H9 (cell line): ENCODE measurements around the gene ZNF488. TPM values are rescaled to one million over a fixed set of nuclear protein-coding genes. Genes with fewer than 3 reads are reported as not detected.

Source experiments
- DNase-seq: peaks from one replicate; pipeline ENCODE4 v3.0.0-alpha.2; 2017
- H2AFZ ChIP-seq: one replicate; pipeline ENCODE4 v1.6.1; 2013; ENCODE audit warnings: mild to moderate bottlenecking, low read length, control low read depth, moderate library complexity
- H2AK5ac ChIP-seq: 2 replicates; pipeline ENCODE4 v1.6.1; 2013; ENCODE audit warnings: low read length, control low read depth, mixed read lengths; ENCODE audit not compliant: insufficient read length
- H2BK120ac ChIP-seq: one replicate; pipeline ENCODE4 v1.6.1; 2013; ENCODE audit warnings: low read depth, mild to moderate bottlenecking, low read length, control low read depth, inconsistent platforms; ENCODE audit not compliant: poor library complexity, severe bottlenecking
- H2BK12ac ChIP-seq: 2 replicates; pipeline ENCODE4 v1.6.1; 2013; ENCODE audit warnings: low read length, control low read depth, mixed read lengths, low read depth; ENCODE audit not compliant: insufficient read length
- H2BK15ac ChIP-seq: 2 replicates; pipeline ENCODE4 v1.6.1; 2013; ENCODE audit warnings: low read depth, low read length, control low read depth
- H2BK20ac ChIP-seq: one replicate; pipeline ENCODE4 v1.6.1; 2013; ENCODE audit warnings: low read depth, mild to moderate bottlenecking, low read length, control low read depth, inconsistent platforms; ENCODE audit not compliant: poor library complexity, severe bottlenecking
- H2BK5ac ChIP-seq: 2 replicates; pipeline ENCODE4 v1.6.1; 2013; ENCODE audit warnings: low read length, control low read depth, mixed read lengths; ENCODE audit not compliant: insufficient read length
- H3K14ac ChIP-seq: 2 replicates; pipeline ENCODE4 v1.6.1; 2013; ENCODE audit warnings: low read length, control low read depth; ENCODE audit not compliant: insufficient read depth
- H3K18ac ChIP-seq: 2 replicates; pipeline ENCODE4 v1.6.1; 2013; ENCODE audit warnings: low read depth, mild to moderate bottlenecking, mixed read lengths, low read length, control low read depth; ENCODE audit not compliant: insufficient read length
- H3K23ac ChIP-seq: 2 replicates; pipeline ENCODE4 v1.6.1; 2013; ENCODE audit warnings: low read length, control low read depth, mixed read lengths, low read depth; ENCODE audit not compliant: insufficient read length
- H3K23me2 ChIP-seq: 2 replicates; pipeline ENCODE4 v1.6.1; 2013; ENCODE audit warnings: low read depth, mild to moderate bottlenecking, mixed read lengths, low read length, control low read depth; ENCODE audit not compliant: insufficient read length, poor library complexity, severe bottlenecking
- H3K27ac ChIP-seq: 2 replicates; pipeline ENCODE4 v1.5.1; 2013; ENCODE audit warnings: low read length, control low read depth, mixed read lengths, low read depth; ENCODE audit not compliant: insufficient read length
- H3K27me3 ChIP-seq: 2 replicates; pipeline ENCODE4 v1.6.1; 2013; ENCODE audit warnings: low read length, control low read depth, inconsistent platforms; ENCODE audit not compliant: insufficient read depth
- H3K4ac ChIP-seq: 2 replicates; pipeline ENCODE4 v1.6.1; 2013; ENCODE audit warnings: low read depth, mild to moderate bottlenecking, control low read depth, inconsistent platforms, low read length, moderate library complexity
- H3K4me1 ChIP-seq: 2 replicates; pipeline ENCODE4 v1.6.1; 2013; ENCODE audit warnings: low read length, control low read depth, inconsistent platforms; ENCODE audit not compliant: insufficient read depth
- H3K4me2 ChIP-seq: 2 replicates; pipeline ENCODE4 v1.6.1; 2013; ENCODE audit warnings: low read length, control low read depth, mixed read lengths; ENCODE audit not compliant: insufficient read length, insufficient read depth
- H3K56ac ChIP-seq: 2 replicates; pipeline ENCODE4 v1.6.1; 2013; ENCODE audit warnings: low read depth, mild to moderate bottlenecking, mixed read lengths, low read length, control low read depth; ENCODE audit not compliant: insufficient read length
- H3K79me1 ChIP-seq: 2 replicates; pipeline ENCODE4 v1.6.1; 2013; ENCODE audit warnings: low read depth, mild to moderate bottlenecking, moderate library complexity, low read length, control low read depth, inconsistent platforms; ENCODE audit not compliant: insufficient read depth, poor library complexity, severe bottlenecking
- H3K79me2 ChIP-seq: 2 replicates; pipeline ENCODE4 v1.6.1; 2013; ENCODE audit warnings: low read length, control low read depth, inconsistent platforms; ENCODE audit not compliant: insufficient read depth
- H3K9ac ChIP-seq: 2 replicates; pipeline ENCODE4 v1.6.1; 2013; ENCODE audit warnings: low read length, control low read depth, mixed read lengths; ENCODE audit not compliant: insufficient read length; ENCODE audit errors: extremely low read depth
- H3K9me3 ChIP-seq: one replicate; pipeline ENCODE4 v1.6.1; 2013; ENCODE audit warnings: low read depth, low read length, inconsistent platforms; ENCODE audit not compliant: control insufficient read depth
- H3T11ph ChIP-seq: one replicate; pipeline ENCODE4 v1.6.1; 2013; ENCODE audit warnings: mild to moderate bottlenecking, low read length, control low read depth, inconsistent platforms
- H4K20me1 ChIP-seq: one replicate; pipeline ENCODE4 v1.6.1; 2013; ENCODE audit not compliant: control insufficient read depth, insufficient read length, insufficient read depth
- H4K5ac ChIP-seq: 2 replicates; pipeline ENCODE4 v1.6.1; 2013; ENCODE audit warnings: low read depth, mild to moderate bottlenecking, mixed read lengths, low read length, control low read depth; ENCODE audit not compliant: insufficient read length
- H4K8ac ChIP-seq: replicated peaks from 2 replicates; pipeline ENCODE4 v1.6.1; 2013; ENCODE audit warnings: low read length, control low read depth, mixed read lengths, low read depth; ENCODE audit not compliant: insufficient read length
- H4K91ac ChIP-seq: 2 replicates; pipeline ENCODE4 v1.6.1; 2013; ENCODE audit warnings: low read depth, mild to moderate bottlenecking, moderate library complexity, mixed read lengths, low read length, control low read depth; ENCODE audit not compliant: insufficient read length
- H3K27ac Mint-ChIP-seq, 3 experiments: 2 replicates in 2 of 3; 3 replicates in 1 of 3; pipeline ENCODE4 v1.8.0; 2020 to 2021; ENCODE audit warnings: mixed read lengths in 3 of 3, mild to moderate bottlenecking in 1 of 3, moderate library complexity in 1 of 3
- H3K27me3 Mint-ChIP-seq: 2 replicates; pipeline ENCODE4 v1.8.0; 2021; ENCODE audit warnings: low read depth, mild to moderate bottlenecking, moderate library complexity, mixed read lengths
- H3K36me3 Mint-ChIP-seq, 3 experiments: 2 replicates in 2 of 3; 3 replicates in 1 of 3; pipeline ENCODE4 v1.8.0; 2020 to 2021; ENCODE audit warnings: low read depth in 3 of 3, mixed read lengths in 3 of 3; ENCODE audit not compliant: insufficient read depth in 1 of 3
- H3K4me1 Mint-ChIP-seq, 2 experiments: 2 replicates each; pipeline ENCODE4 v1.8.0; 2020; ENCODE audit warnings: mixed read lengths in 2 of 2
- H3K4me3 Mint-ChIP-seq, 2 experiments: 2 replicates in 1 of 2; 3 replicates in 1 of 2; pipeline ENCODE4 v1.8.0; 2020 to 2021; ENCODE audit warnings: mild to moderate bottlenecking in 2 of 2, mixed read lengths in 2 of 2, moderate library complexity in 1 of 2
- H3K9me3 Mint-ChIP-seq, 2 experiments: 2 replicates in 1 of 2; 3 replicates in 1 of 2; pipeline ENCODE4 v1.8.0; 2020; ENCODE audit warnings: mild to moderate bottlenecking in 2 of 2, mixed read lengths in 2 of 2, moderate library complexity in 1 of 2
- WGBS: extraction: QIAGEN DNeasy Blood & Tissue Kit; methylation state at CpG from one replicate; pipeline ENCODE4 v1.1.7; 2013; ENCODE audit warnings: missing lambda C conversion rate, low lambda C conversion rate, mixed read lengths; ENCODE audit not compliant: insufficient read length; ENCODE audit errors: extremely low coverage; 5-methylcytosine and 5-hydroxymethylcytosine counted together
- total RNA-seq: library from RNA; stranded (reverse); gene quantifications from 2 replicates; pipeline ENCODE4 v1.2.1, GENCODE V29; 2021
- TF ChIP-seq, protein P1 (sequence below): fragments of 200-600 bp; sonication (generic); conservative IDR thresholded peaks from 3 replicates; pipeline ENCODE4 v1.8.0; 2021; ENCODE audit warnings: antibody characterized with exemption, mild to moderate bottlenecking

ZNF488 gene
- total RNA-seq, 1 experiment from 2014 or later: 2.9 TPM

DNA sequence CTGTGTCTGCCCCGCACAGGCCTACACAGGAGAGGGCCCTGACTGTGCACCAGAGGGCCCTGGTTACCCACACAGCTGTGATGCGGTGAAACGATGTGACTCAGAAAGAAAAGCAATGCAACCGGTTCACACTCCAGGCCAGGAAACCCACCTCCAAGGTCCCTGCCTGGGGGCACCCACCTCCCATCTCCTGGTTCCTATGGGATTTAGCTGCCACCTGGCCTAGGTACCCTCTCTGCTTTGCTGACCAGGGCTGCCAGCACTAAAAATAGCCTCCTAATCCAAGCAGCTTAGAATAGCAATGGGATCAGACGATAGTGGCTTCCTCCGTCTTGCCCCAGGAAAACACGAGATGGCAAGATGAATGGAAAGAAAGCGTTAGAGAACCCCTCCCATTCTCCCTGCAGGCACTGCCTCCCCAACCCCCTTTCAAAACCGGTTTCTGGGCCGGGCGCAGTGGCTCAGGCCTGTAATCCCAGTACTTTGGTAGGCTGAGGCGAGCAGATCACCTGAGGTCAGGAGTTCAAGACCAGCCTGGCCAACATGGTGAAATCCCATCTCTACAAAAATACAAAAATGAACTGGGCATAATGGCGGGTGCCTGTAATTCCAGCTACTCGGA is 23.6 kb downstream of the ZNF488 start:
- H3K4me1 Mint-ChIP-seq: peaks cover 17 to 22% of the 10 kb centered on the region in 2 experiments
- no peaks in the 10 kb centered on the region for H3K36me3 Mint-ChIP-seq
- Histone ChIP-seq H2BK12ac (no peak overlapping the region), H2AFZ (no peak overlapping the region), H3K4me1 (no peaks in the 10 kb centered on the region), H3K23ac (no peak overlapping the region), H3K9me3 (no peaks in the 10 kb centered on the region), H4K5ac (no peak overlapping the region), H2BK15ac (no peak overlapping the region), H2BK20ac (no peak overlapping the region), H3K27ac (no peak overlapping the region), H3K4ac (no peak overlapping the region), H2BK120ac (no peak overlapping the region), H4K8ac (no peak overlapping the region), H3K56ac (no peak overlapping the region), H4K91ac (no peak overlapping the region), H3K79me2 (no peaks in the 10 kb centered on the region), H3K27me3 (no peaks in the 10 kb centered on the region), H3K14ac (no peak overlapping the region), H3K18ac (no peak overlapping the region), H2AK5ac (no peak overlapping the region), H4K20me1 (no peaks in the 10 kb centered on the region), H3T11ph (no peak overlapping the region), H3K79me1 (no peaks in the 10 kb centered on the region), H3K23me2 (no peaks in the 10 kb centered on the region), H2BK5ac (no peak overlapping the region), H3K9ac (no peak overlapping the region), H3K4me2 (no peak overlapping the region)
- DNase-seq: no peak
- no peak overlapping the region for H3K4me3 Mint-ChIP-seq
- WGBS: no CpG with 5 or more reads among the region's 14 CpGs
- H3K27me3 Mint-ChIP-seq: no peaks in the 10 kb centered on the region
- no peak overlapping the region for H3K27ac Mint-ChIP-seq
- H3K9me3 Mint-ChIP-seq: no peaks in the 10 kb centered on the region; a peak in 1 of 5 replicates
- TF ChIP-seq, protein P1, sequence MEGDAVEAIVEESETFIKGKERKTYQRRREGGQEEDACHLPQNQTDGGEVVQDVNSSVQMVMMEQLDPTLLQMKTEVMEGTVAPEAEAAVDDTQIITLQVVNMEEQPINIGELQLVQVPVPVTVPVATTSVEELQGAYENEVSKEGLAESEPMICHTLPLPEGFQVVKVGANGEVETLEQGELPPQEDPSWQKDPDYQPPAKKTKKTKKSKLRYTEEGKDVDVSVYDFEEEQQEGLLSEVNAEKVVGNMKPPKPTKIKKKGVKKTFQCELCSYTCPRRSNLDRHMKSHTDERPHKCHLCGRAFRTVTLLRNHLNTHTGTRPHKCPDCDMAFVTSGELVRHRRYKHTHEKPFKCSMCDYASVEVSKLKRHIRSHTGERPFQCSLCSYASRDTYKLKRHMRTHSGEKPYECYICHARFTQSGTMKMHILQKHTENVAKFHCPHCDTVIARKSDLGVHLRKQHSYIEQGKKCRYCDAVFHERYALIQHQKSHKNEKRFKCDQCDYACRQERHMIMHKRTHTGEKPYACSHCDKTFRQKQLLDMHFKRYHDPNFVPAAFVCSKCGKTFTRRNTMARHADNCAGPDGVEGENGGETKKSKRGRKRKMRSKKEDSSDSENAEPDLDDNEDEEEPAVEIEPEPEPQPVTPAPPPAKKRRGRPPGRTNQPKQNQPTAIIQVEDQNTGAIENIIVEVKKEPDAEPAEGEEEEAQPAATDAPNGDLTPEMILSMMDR: no peak
